Omental fat pad (tissue), 4 donors: ENCODE results near the gene SLC16A4. TPM values are rescaled to one million over a fixed set of nuclear protein-coding genes. Genes with fewer than 3 reads are reported as not detected.

Source experiments
- ATAC-seq: fragments of 150-250 bp; one replicate; pipeline ENCODE4 v1.9.1; 2016; ENCODE audit warnings: mild to moderate bottlenecking, moderate library complexity; ENCODE audit not compliant: low FRiP score
- DNase-seq: peaks from one replicate; pipeline ENCODE4 v3.0.0-alpha.2; 2019; ENCODE audit warnings: low spot score
- CTCF ChIP-seq, 3 donors: fragments of 450-650 bp; IDR thresholded peaks; one replicate each; pipeline ENCODE4 v1.5.1; 2016 to 2017; ENCODE audit warnings: antibody characterized with exemption in 3 of 3, mild to moderate bottlenecking in 3 of 3, moderate library complexity in 2 of 3
- total RNA-seq, 4 donors: library from RNA; depleted of rRNA; stranded (reverse); fragments of >200 nt; gene quantifications; one replicate each; pipeline ENCODE4 v1.1.0, GENCODE V29; 2016

Gene SLC16A4
- total RNA-seq, 4 donors from 2014 or later, result 9.1 to 19.8 (median 9.7) TPM

DNA sequence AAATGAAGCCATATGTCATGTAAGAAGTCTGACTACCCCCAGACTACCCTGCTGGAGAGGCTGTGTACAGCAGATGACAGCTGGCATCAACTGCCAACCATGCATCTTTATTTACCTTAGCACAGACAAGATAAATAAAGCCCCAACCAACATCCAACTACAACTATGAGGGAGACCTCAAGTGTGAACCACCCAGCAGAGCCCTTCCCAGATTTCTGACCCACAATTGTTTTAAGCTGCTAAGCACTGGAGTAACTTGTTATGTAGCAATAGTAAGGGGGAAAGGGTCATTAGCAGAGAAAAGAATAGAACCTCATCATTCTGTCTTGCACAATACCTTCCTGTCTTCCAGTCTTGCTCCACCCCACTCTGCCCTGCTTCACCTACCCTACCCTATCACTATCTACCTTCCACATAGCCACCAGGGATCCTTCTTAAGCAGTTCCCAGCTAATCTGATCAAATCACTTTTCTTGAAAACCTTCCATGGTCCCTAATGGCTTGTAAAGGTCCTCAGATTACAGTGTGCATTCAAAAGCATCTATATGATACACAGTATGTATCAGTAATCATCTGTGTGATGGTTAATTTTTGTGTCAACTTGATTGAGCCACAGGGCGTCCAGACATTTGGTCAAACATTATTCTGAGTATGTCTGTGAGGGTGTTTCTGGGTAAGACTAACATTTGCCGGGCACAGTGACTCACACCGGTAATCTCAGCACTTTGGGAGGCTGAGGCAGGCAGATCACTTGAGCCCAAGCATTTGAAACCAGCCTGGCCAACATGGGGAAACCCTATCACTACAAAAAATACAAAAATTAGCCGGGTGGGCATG lies 71.3 kb downstream of the SLC16A4 start:
- TF ChIP-seq CTCF (IDR thresholded peaks at IDR 0.05), result no peak
- ATAC-seq, result no peak
- no peak for DNase-seq

DNA sequence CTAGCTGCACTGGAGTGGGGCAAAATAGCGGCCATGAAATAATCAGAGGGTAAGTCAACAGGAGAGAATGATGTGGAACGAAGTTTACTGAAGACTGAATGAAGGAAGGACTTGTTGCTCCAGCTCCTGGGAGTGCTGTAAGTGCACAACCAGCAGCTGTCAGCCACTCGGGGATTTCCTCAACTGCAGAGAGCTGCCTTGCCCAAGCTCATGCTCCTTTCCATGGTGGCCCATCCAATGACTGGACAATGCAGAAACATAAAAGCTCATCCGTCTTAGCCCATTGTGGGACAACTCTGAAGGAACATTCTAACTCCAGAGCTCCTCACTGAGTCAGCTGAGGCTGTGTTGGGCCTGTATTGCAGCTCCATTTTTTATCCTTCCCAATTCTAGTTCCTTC lies 72.8 kb downstream of the SLC16A4 start:
- no peak for TF ChIP-seq CTCF (IDR thresholded peaks at IDR 0.05)
- no peak for DNase-seq
- no peak for ATAC-seq

- no peak for DNase-seq
- TF ChIP-seq CTCF (IDR thresholded peaks at IDR 0.05), result no peak
- ATAC-seq, result no peak
These were observed 74.1 kb downstream of the SLC16A4 start for GRCh38 chr1:110316735-110317134.

Other genes with a start within 250 kb of the SLC16A4 start
- gene SLC6A17, start 240.5 kb downstream of the SLC16A4 start, total RNA-seq, result under 1 TPM in 3 of 4 donors, not detected in 1; 0.06 to 0.19 (median 0.12) TPM
- gene KCNC4, start 180.7 kb downstream of the SLC16A4 start, total RNA-seq, result 10 to 100 TPM in 1 of 4 donors, 1 to 10 TPM in 3; 4.4 to 12.0 (median 6.7) TPM
- gene RBM15, start 51.6 kb downstream of the SLC16A4 start, total RNA-seq, result 10 to 100 TPM; 28.7 to 55.0 (median 35.1) TPM
- 100 to 1,000 TPM in 3 of 4 donors, 10 to 100 TPM in 1; 94.4 to 130 (median 116) TPM for gene LAMTOR5, start 16.7 kb upstream of the SLC16A4 start, total RNA-seq
- 10 to 100 TPM in 1 of 4 donors, 1 to 10 TPM in 2, under 1 TPM in 1; 0.50 to 74.1 (median 2.6) TPM for gene PROK1, start 60.1 kb upstream of the SLC16A4 start, total RNA-seq
- not detected for gene KCNA10, start 128.1 kb upstream of the SLC16A4 start, total RNA-seq
- gene KCNA2, start 215.3 kb upstream of the SLC16A4 start, total RNA-seq, result 10 to 100 TPM in 1 of 4 donors, 1 to 10 TPM in 3; 1.9 to 29.8 (median 3.1) TPM